Measurements from ENCODE around the gene BTBD7.

GRCh38 chr14:93262446-93262845 is 70.4 kb downstream of the BTBD7 start:
- no peak for TF ChIP-seq CTCF (IDR thresholded peaks at IDR 0.05)
- TF ChIP-seq POLR2A (IDR thresholded peaks at IDR 0.05), result no peak
